PC-3 (cell line): Measurements from ENCODE around the gene MGMT. TPM values are rescaled to one million over a fixed set of nuclear protein-coding genes. Genes with fewer than 3 reads are reported as not detected.

Experiments
- ATAC-seq: fragments of 200-7000 bp; cut with Tn5 transposase; 2 replicates; pipeline ENCODE4 v1.9.1; 2020; ENCODE audit warnings: mild to moderate bottlenecking, moderate library complexity
- BruUV-seq: library from RNA; stranded (reverse); fragments of 400-500 nt; replicated peaks from 2 replicates; lab custom pipeline; 2021; lab: Mats Ljungman, UMichigan
- CTCF ChIA-PET: fragments of 300-600 bp; sonication (Branson Sonifier 250); formaldehyde crosslinking; loops from one replicate; lab custom pipeline; 2022; ENCODE audit warnings: antibody characterized with exemption; lab: Charles Lee
- POLR2A ChIA-PET: fragments of 300-600 bp; sonication (Branson Sonifier 250); formaldehyde crosslinking; loops from one replicate; lab custom pipeline; 2022; ENCODE audit warnings: antibody characterized with exemption; ENCODE audit not compliant: unreplicated experiment; lab: Charles Lee
- DNase-seq: peaks from one replicate; pipeline ENCODE4 v3.0.0-alpha.2; 2015
- H2AFZ ChIP-seq: fragments of 300-600 bp; sonication (generic); 2 replicates; pipeline ENCODE4 v1.6.0; 2016; ENCODE audit warnings: antibody characterized with exemption, low read length
- H3F3A ChIP-seq: fragments of 300-600 bp; sonication (generic); one replicate; pipeline ENCODE4 v1.6.0; 2017; ENCODE audit warnings: antibody characterized with exemption, low read length, control low read depth, mild to moderate bottlenecking; ENCODE audit not compliant: unreplicated experiment
- H3K27ac ChIP-seq: fragments of 300-600 bp; sonication (generic); 2 replicates; pipeline ENCODE4 v1.5.1; 2016; ENCODE audit warnings: mild to moderate bottlenecking, low read length
- H3K27me3 ChIP-seq: fragments of 300-600 bp; sonication (generic); 2 replicates; pipeline ENCODE4 v1.6.1; 2016; ENCODE audit warnings: low read length, mixed read lengths
- H3K36me3 ChIP-seq: fragments of 300-600 bp; sonication (generic); 2 replicates; pipeline ENCODE4 v1.6.1; 2016; ENCODE audit warnings: low read depth, mixed run types, low read length, mixed read lengths
- H3K4me1 ChIP-seq: fragments of 300-600 bp; sonication (generic); 2 replicates; pipeline ENCODE4 v1.5.1; 2016; ENCODE audit warnings: low read length; ENCODE audit not compliant: insufficient read depth
- H3K4me2 ChIP-seq: fragments of 300-600 bp; sonication (generic); 2 replicates; pipeline ENCODE4 v1.6.0; 2016; ENCODE audit warnings: low read length
- H3K4me3 ChIP-seq: fragments of 300-600 bp; sonication (generic); 2 replicates; pipeline ENCODE4 v1.5.1; 2016; ENCODE audit warnings: mild to moderate bottlenecking, low read length, mixed read lengths
- H3K79me2 ChIP-seq: fragments of 300-600 bp; sonication (generic); 2 replicates; pipeline ENCODE4 v1.6.1; 2017; ENCODE audit warnings: low read length, mixed read lengths
- H3K9ac ChIP-seq: fragments of 300-600 bp; sonication (generic); 2 replicates; pipeline ENCODE4 v1.6.0; 2016; ENCODE audit warnings: mild to moderate bottlenecking, low read length
- H3K9me2 ChIP-seq: fragments of 300-600 bp; sonication (generic); replicated peaks from 2 replicates; pipeline ENCODE4 v1.6.1; 2016; ENCODE audit warnings: mixed run types, low read length, mixed read lengths
- H3K9me3 ChIP-seq: fragments of 300-600 bp; sonication (generic); 2 replicates; pipeline ENCODE4 v1.6.1; 2016; ENCODE audit warnings: low read length, mixed read lengths
- H4K20me1 ChIP-seq: fragments of 300-600 bp; sonication (generic); 2 replicates; pipeline ENCODE4 v1.6.1; 2016; ENCODE audit warnings: low read length, mixed read lengths
- EZH2 ChIP-seq: fragments of 300-600 bp; sonication (generic); IDR thresholded peaks from one replicate; pipeline ENCODE4 v1.6.1; 2017; ENCODE audit warnings: antibody characterized with exemption, mild to moderate bottlenecking, low read length; ENCODE audit not compliant: unreplicated experiment
- EZH2phosphoT487 ChIP-seq: fragments of 300-600 bp; sonication (generic); IDR thresholded peaks from 2 replicates; pipeline ENCODE4 v1.6.1; 2018; ENCODE audit warnings: mild to moderate bottlenecking, antibody characterized with exemption, low read length, borderline replicate concordance
- intact Hi-C: fragments of 100-400 bp; cut with micrococcal nuclease; formaldehyde crosslinking; loops from 2 replicates; pipeline ENCODE4 v1.9.0; 2023
- total RNA-seq: library from RNA; depleted of rRNA; stranded (reverse); fragments of >200 nt; gene quantifications from 2 replicates; pipeline ENCODE4 v1.2.3, GENCODE V29; 2014
- TF ChIP-seq, protein P1 (sequence below): fragments of 300-600 bp; sonication (generic); conservative IDR thresholded peaks from 2 replicates; pipeline ENCODE4 v1.5.1; 2017; ENCODE audit warnings: antibody characterized with exemption, low read depth, mild to moderate bottlenecking, low read length

The MGMT gene
- total RNA-seq, 1 experiment from 2014 or later = 19.8 TPM

DNA sequence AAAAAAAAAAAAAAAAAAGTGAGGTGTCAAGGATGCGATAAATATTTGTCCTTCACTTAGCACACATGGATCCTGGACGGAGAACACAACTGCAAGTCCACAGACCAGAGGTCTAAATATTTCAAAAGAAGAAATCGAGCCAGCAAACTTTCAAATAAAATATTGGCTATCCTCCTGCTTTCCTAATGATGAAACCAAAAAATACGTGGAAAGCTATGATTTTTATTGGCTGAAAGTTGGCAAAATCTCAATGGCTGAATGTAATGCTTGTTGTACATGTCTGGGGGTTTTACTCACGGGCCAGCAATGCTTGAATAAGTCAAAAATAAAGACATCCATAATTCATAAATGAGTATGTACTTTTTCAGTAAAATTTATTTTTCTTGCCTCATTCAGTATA, 19.0 kb upstream of the MGMT start:
- H3K4me2 ChIP-seq = no peak overlapping the region
- TF ChIP-seq EZH2 = no peak
- TF ChIP-seq EZH2phosphoT487 = no peak
- TF ChIP-seq, protein P1, sequence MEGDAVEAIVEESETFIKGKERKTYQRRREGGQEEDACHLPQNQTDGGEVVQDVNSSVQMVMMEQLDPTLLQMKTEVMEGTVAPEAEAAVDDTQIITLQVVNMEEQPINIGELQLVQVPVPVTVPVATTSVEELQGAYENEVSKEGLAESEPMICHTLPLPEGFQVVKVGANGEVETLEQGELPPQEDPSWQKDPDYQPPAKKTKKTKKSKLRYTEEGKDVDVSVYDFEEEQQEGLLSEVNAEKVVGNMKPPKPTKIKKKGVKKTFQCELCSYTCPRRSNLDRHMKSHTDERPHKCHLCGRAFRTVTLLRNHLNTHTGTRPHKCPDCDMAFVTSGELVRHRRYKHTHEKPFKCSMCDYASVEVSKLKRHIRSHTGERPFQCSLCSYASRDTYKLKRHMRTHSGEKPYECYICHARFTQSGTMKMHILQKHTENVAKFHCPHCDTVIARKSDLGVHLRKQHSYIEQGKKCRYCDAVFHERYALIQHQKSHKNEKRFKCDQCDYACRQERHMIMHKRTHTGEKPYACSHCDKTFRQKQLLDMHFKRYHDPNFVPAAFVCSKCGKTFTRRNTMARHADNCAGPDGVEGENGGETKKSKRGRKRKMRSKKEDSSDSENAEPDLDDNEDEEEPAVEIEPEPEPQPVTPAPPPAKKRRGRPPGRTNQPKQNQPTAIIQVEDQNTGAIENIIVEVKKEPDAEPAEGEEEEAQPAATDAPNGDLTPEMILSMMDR = no peak
- POLR2A ChIA-PET = no interaction called here
- no peak overlapping the region for H2AFZ ChIP-seq
- H3K4me1 ChIP-seq = no peaks in the 10 kb centered on the region
- H3K36me3 ChIP-seq = no peaks in the 10 kb centered on the region
- DNase-seq (no peak), ATAC-seq (no peak)
- no peaks in the 10 kb centered on the region for H3K9me3 ChIP-seq
- no peak overlapping the region for H3K9ac ChIP-seq
- peaks cover 18% of the 10 kb centered on the region for H3K27me3 ChIP-seq
- H4K20me1 ChIP-seq = no peaks in the 10 kb centered on the region
- H3F3A ChIP-seq = no peaks in the 10 kb centered on the region
- no peaks in the 10 kb centered on the region for H3K9me2 ChIP-seq
- CTCF ChIA-PET = no interaction called here
- H3K4me3 ChIP-seq = no peak overlapping the region
- no peak overlapping the region for H3K27ac ChIP-seq
- BruUV-seq = no TSS peak
- no peaks in the 10 kb centered on the region for H3K79me2 ChIP-seq
- intact Hi-C loops = no loop called here

DNA sequence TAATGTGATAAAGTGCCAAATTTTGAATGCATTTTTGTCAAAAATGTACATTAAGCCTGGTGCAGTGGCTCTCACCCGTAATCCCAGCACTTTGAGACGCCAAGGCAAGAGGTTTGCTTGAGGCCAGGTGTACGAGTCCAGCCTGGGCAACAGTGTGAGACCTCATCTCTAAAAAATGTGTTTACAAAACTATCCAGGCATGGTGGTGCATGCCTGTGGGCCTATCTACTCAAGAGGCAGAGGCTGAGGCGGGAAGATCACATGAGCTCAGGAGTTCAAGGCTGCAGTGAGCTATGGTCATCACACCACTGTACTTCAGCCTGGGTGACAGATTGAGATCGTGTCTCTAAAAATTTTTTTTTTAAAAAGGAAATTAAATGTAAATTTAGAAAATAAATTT, 18.5 kb upstream of the MGMT start:
- CTCF ChIA-PET = no interaction called here
- peaks cover 14% of the 10 kb centered on the region for H3K27me3 ChIP-seq
- no TSS peak for BruUV-seq
- H3K27ac ChIP-seq = no peak overlapping the region
- no peak overlapping the region for H3K9ac ChIP-seq
- no peak for DNase-seq
- H3K4me3 ChIP-seq = no peak overlapping the region
- POLR2A ChIA-PET = no interaction called here
- no peaks in the 10 kb centered on the region for H3K79me2 ChIP-seq
- H3K9me2 ChIP-seq = no peaks in the 10 kb centered on the region
- TF ChIP-seq EZH2 = no peak
- TF ChIP-seq, protein P1 = no peak
- no peak for TF ChIP-seq EZH2phosphoT487
- H3K36me3 ChIP-seq = no peaks in the 10 kb centered on the region
- intact Hi-C loops = no loop called here
- no peaks in the 10 kb centered on the region for H3K9me3 ChIP-seq
- no peak for ATAC-seq
- H3K4me1 ChIP-seq = no peaks in the 10 kb centered on the region
- no peaks in the 10 kb centered on the region for H3F3A ChIP-seq
- H4K20me1 ChIP-seq = no peaks in the 10 kb centered on the region
- no peak overlapping the region for H2AFZ ChIP-seq
- no peak overlapping the region for H3K4me2 ChIP-seq

DNA sequence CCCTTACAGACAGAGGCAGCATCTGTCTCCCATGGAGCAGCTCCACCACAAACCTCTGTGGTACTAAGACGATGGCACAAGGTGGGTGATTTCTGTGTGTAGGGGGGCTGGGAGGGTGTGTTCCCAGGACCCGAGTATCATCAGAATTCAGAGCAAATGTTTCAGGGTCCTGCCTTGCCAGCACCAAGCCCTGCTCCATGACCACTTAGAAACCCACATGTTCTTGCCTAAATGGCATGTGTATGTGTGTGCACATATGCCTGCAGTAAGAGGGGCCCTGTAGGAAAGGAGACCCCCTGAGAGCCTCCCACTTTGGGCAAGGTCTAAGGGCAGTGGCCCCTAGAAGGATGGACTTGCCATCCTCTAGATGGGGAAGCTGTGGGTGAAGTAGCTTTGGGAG, 17.1 kb upstream of the MGMT start:
- no TSS peak for BruUV-seq
- Histone ChIP-seq H3K4me2 (no peak overlapping the region), H3K9me3 (no peaks in the 10 kb centered on the region), H3K79me2 (no peaks in the 10 kb centered on the region), H3K9ac (no peak overlapping the region), H3K4me3 (no peak overlapping the region), H3K27ac (no peak overlapping the region), H3K36me3 (no peaks in the 10 kb centered on the region), H3F3A (no peaks in the 10 kb centered on the region), H4K20me1 (no peaks in the 10 kb centered on the region), H2AFZ (no peak overlapping the region), H3K4me1 (no peaks in the 10 kb centered on the region), H3K27me3 (peaks cover 10% of the 10 kb centered on the region), H3K9me2 (no peaks in the 10 kb centered on the region)
- no peak for ATAC-seq
- intact Hi-C loops = no loop called here
- POLR2A ChIA-PET = no interaction called here
- TF ChIP-seq, protein P1 = no peak
- no peak for TF ChIP-seq EZH2phosphoT487
- no peak for TF ChIP-seq EZH2
- DNase-seq = no peak
- CTCF ChIA-PET = no interaction called here
